NK-92 (cell line): Measurements from ENCODE around the gene MTX3.

Source experiments
- DNase-seq: peaks from one replicate; lab custom pipeline; 2025; ENCODE audit not compliant: unreplicated experiment; lab: John Stamatoyannopoulos, UW

Gene MTX3

DNA sequence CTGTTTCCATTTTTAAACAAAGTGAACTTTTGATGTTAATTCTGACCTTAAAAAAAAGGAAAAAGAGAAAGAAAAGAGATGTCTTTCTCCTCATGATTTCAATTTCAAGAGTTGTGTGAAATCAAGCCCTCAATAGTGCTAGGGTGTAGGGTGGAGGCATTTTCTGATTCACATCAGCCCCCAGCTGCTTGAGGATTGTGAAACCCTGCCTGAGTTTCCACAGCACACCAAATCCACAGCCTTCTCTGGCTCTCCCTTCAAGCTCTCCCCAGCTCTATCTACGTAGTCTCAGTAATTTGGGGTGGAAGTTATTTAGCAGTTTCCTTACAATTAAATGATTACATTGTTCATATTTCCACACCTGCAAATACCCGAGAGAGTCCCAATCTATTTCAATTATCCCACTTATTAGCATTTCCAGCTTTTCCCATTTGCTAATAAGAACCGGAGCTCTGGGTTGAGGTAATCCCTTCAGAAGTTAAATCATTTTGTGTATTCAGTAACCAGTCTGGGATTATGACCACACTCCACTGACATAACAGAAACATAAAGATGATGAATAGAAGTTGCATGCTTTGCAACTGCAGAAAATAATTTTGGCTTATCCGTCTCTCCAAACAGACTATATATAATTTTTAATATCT lies 54.9 kb downstream of the MTX3 start:
- no peak for DNase-seq

DNA sequence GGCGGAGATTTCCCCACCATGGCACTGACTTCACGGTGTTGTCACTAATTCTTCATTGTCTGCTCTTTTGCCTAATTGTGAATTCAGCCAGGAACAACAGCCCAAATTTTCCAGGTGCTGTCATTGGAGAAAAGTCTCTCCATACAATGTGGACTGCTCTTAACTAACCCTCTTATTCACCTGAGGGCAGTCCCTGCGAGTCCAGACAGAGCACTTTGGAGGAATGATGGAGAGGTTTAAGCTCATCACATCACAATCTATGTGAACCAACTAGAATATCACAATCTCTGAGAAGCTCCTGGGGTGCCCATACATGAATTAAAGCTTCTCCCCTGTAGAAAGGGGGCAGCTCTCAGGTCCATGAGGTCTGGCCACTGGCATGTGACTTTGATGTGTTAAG lies 56.4 kb downstream of the MTX3 start:
- no peak for DNase-seq

DNA sequence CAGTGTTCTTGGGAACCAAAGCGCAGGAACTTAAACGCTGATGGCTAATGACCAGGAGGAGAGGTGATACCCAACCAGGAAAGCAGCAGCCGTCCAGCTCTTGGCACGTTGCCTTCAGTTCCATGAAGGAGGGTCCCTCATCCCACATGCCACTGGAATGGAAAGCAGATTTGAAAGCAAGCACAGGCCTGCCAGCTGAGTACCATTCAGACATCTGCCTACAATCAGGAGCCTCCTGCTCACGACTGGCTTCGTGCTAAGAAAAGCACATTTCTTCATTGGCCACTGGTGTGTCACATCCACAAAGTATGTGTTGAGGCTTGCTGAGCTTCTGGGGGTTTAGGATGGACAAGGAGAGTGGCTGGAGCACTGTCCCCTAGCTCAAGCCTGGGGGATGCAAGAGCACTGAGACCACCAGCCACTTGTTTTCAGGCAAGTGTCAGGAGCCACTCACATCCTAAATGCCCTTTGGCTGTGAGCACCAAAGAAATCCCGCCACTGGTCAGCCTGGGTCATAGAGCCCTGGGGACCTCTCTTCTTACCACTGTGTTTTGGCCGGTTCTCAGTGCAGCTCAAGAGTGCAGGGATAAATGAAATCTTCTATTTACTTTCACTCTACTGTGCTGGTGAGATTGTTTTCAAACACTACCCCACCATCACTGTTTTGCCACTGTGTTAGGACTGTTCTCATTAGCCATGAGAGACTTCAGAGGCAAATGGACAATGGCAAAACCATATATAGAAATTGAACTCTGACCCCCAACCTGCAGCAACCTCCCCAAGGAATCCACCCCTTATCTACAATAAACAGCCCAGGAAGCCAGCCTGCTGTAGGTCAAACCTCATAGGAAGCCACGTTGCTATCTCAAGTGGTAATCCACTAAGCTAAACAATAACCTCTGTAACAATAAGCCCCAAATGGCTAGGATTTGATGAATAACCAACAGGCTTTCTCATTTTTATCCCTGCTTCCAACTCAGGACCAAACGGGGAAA lies 58.3 kb downstream of the MTX3 start:
- no peak for DNase-seq

DNA sequence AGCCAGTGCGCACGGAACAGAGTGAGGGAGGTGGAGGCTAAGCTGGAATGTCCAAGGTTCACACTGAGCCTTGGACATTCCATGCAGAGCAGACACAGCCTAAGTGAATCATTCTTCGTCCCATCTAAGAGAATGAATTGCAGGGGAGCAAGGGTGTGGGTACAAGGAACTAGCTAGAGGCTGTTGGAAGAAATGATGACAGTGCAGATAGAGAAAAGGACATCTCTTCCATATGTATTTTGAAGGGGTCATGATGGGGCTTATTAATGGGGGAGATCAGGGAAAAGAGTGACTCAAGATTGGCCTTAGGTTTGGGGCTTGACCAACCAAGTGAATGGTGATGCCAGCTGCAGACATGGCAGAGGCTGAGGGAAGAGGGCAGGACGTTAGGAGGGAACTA lies 59.2 kb downstream of the MTX3 start:
- no peak for DNase-seq

DNA sequence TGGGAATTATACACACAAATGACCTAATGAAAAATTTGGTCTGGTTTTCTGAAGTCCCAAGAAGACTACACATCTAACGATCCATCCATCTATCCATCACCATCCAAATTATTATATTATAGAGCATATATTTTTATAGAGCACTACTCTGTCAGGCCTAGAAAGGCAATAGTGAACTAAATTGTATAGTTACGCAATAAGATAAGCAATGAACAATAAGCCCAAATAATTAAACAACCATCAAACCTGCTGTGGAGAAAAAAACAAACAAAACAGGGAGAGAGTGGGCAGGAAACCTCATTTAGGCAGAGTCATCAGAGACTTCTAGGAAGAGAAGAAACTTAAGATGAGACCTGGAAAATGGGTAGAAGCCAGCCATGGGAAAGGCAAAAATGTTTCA lies 59.7 kb downstream of the MTX3 start:
- DNase-seq, result no peak

DNA sequence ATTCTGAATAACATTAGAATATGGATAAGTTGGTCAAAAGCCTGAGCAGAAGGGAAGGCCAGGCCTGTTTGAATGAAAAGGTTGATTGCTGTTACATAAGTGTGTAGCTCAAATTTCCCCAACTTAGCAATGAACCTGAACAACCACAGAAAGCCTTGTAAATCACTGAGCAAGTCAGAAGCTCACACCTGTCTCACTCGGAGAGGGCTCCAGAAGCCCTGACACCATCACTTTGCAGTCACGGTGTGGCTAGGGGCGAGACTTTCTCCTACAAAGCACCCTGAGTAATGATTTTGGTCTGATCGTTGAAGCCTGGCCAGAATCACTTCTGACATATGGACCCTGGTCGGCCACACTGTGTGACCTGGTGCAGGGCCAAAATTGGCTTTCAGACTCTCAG lies 62.0 kb downstream of the MTX3 start:
- no peak for DNase-seq
